ENCODE results near the gene NAGLU. TPM values are rescaled to one million over a fixed set of nuclear protein-coding genes. Genes with fewer than 3 reads are reported as not detected.

Gene NAGLU
- polyA plus RNA-seq (ENCODE audit: insufficient read length): 14.1 TPM
- long read RNA-seq, donor 1, transcript NAGLU-201 (6 exons, 2,544 nt): major isoform, 9 of 12 reads
- long read RNA-seq, donor 1, partial matches to known transcripts: 0 of 12 reads
- long read RNA-seq, donor 1, other reads (novel, unspliced or antisense): 0 of 12 reads
- long read RNA-seq, donor 2, transcript NAGLU-201 (6 exons, 2,544 nt): major isoform, 9 of 9 reads
- long read RNA-seq, donor 2, partial matches to known transcripts: 0 of 9 reads
- long read RNA-seq, donor 2, other reads (novel, unspliced or antisense): 0 of 9 reads
- long read RNA-seq, donor 3, partial matches to known transcripts: 0 of 4 reads
- long read RNA-seq, donor 3, other reads (novel, unspliced or antisense): 0 of 4 reads
- long read RNA-seq, donor 4, partial matches to known transcripts: 0 of 1 reads
- long read RNA-seq, donor 4, other reads (novel, unspliced or antisense): 0 of 1 reads
- long read RNA-seq, donor 5, transcript NAGLU-201 (6 exons, 2,544 nt): major isoform, 14 of 21 reads
- long read RNA-seq, donor 5, partial matches to known transcripts: 6 of 21 reads
- long read RNA-seq, donor 5, other reads (novel, unspliced or antisense): 0 of 21 reads
- long read RNA-seq, donor 6, transcript NAGLU-201 (6 exons, 2,544 nt): major isoform, 6 of 7 reads
- long read RNA-seq, donor 6, partial matches to known transcripts: 0 of 7 reads
- long read RNA-seq, donor 6, other reads (novel, unspliced or antisense): 0 of 7 reads
- long read RNA-seq, donor 7, transcript NAGLU-201 (6 exons, 2,544 nt): major isoform, 10 of 11 reads
- long read RNA-seq, donor 7, partial matches to known transcripts: 0 of 11 reads
- long read RNA-seq, donor 7, other reads (novel, unspliced or antisense): 0 of 11 reads
- long read RNA-seq, donor 8, transcript NAGLU-201 (6 exons, 2,544 nt): major isoform, 5 of 5 reads
- long read RNA-seq, donor 8, partial matches to known transcripts: 0 of 5 reads
- long read RNA-seq, donor 8, other reads (novel, unspliced or antisense): 0 of 5 reads

DNA sequence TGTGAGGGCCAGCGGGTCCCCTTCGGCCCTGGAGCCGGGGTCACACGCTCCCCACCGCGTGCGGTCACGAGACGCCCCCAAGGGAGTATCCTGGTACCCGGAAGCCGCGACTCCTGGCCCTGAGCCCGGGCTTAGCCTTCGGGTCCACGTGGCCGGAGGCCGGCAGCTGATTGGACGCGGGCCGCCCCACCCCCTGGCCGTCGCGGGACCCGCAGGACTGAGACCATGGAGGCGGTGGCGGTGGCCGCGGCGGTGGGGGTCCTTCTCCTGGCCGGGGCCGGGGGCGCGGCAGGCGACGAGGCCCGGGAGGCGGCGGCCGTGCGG, at the start of gene NAGLU:
Gene NAGLU, plus strand, starts transcription at position 194 of the 324 bp plus-strand sequence. Its CDS starts 32 bp downstream, at position 226.
- DNase-seq: peak; percentile 86

DNA sequence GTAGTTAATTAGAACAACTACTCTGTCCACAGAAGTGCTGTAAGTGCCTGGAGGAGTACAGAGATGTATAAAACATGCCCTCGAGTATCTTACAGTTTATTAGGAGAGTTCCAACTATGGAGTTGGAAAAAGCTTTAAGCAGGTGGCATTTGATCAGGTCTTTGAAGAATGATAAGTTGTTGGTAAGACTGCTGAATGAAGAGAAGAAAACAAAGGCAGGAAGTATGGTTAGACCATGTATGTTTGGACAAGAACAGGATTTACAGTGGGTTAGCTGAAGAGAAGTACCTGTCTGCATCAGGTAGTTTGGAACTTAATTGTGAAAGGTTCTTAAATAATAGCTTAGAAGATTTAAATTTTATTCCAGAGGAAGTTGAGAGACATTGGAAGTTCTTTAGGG, 48.0 kb upstream of the NAGLU start:
- DNase-seq: no peak

DNA sequence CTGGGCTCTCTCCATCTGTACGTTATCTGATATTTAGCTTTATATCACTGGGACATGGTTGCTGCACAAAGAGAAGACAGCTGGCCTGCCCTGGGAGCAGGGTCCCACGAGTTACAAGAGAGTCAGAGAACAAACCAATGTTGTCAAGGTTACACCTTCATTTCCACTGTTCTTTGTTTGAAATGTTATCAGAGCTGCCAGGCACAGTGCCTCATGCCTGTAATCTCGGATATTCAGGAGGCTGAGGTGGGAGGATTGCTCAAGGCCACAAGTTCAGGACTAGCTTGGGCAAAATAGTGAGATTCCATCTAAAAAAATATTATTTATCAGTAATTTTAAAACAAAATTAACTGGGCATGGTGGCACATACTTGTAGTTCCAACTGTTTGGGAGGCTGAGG, 42.7 kb upstream of the NAGLU start:
- DNase-seq: no peak

DNA sequence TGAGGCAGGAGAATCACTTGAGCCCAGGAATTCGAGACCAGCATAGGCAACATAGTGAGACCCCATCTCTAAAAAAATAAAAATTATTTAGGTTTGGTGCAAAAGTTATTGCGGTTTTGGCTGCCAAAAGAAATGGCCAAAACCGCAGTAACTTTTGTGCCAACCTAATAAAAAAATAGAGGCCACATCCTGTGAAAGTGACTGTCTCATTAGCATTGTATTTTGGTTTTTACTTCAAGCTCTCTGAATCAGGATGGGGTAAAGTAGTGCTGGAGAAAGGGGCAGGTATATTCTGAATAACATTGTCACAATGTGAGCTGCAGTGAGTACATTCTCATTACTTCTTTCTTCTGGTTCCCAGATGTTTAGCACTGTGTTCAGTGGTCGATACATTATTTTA, 41.4 kb upstream of the NAGLU start:
- no peak for DNase-seq

DNA sequence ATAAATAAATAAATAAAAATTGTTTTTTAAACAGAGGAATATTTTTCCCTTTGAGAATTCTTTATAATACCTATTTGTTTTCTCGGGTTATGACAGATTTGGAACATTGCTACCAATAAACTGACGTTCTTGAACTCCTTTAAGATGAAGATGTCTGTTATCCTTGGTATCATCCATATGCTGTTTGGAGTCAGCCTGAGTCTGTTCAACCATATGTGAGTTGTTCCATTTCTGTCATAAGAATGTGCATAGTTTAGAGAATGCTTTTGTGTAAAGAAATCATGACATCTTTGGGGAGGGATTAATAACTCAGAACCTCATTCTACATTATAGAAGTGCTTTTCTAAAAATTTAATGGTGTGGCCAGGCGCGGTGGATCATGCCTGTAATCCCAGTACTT, 37.2 kb upstream of the NAGLU start:
- DNase-seq: no peak

DNA sequence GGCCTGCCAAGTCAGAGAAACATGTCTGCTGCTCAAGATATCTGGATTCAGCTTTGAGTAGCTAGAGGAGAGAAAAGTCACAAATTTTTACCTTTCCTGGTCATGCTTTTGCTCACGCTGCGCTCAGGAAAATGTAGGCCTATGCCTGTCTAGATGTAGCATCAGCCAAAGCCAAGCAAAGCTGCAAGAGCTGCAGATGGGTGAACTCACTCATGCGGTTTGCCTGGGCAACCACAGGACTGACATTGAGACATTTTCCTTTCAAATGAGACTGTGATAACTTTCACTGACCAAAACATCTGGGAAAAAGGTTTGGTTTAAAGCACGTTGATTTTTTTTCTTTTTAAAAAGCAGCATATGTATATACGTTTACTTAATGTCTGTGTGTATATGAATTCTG, 34.0 kb upstream of the NAGLU start:
- DNase-seq: no peak

DNA sequence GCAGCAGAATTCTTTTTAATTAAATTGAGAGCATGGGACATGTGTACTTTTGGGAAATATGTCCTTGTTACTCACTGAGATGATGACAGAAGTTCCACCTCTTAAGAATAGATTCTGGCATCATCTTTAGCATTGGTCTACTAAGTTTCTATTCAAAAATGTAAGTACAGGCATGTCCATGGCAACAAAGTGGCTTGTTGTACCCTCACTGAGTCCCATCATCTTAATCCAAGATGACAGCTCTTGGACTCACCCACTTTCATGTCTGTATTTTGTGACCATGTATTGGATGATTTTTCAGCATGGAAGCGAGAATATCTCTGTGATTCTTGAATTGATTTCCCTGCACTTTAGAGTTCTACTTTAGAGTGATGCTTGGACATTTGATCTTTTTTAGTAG, 33.1 kb upstream of the NAGLU start:
- DNase-seq: no peak

DNA sequence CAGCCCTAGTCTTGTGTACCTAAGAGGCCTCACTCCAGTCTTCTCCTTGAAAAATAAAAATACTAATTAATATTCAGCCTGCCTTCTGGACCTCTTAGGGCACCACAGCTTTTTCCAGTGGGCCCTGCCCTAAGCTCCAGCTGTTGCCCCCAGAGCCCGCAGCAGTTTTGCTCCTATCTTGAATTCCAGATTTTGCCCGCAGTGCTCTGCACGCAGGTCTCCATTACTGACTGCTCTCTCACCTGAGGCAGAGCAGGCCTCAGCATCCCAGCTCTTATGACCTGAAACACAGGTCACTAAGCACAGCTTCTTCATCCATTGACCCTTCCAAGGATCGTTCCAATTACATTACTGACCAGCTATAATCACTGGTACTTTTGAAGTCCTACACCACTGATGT, 28.4 kb upstream of the NAGLU start:
- DNase-seq: no peak

DNA sequence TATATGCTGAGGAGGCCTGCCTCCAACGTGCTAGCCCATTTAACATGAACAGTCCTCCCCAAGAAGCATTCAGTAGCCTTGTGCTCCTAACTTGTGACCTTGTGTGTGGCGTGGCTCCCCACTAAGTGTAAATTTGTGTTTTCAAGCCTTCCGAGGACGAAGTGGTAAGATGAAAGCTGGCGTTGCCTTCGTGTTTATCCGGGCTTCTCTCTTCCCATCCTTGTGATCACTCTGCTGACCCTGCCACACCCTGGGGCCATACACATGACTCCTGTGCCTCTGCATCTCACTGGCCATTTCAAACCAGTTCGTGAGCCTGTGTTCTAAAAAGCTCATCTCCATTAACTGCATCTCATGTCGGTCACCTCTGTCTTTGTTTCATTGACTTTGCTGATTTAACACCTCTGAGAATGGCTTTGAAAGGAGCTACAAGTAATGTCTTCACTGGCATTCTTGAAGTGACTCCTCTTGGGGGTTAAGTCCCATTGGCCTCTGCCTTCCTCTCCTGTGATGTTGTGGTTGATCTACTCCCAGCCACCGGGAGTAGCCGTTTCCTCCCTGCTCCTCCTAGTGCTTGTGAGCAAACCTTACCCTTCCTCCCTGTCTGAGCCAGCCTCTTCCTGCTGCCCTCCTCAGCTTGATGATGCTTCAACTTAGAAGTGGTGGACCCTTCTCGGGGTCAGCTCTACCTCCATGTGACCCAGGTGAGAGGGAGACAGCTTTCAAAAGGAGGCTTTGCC, 27.4 kb upstream of the NAGLU start:
- DNase-seq: no peak

DNA sequence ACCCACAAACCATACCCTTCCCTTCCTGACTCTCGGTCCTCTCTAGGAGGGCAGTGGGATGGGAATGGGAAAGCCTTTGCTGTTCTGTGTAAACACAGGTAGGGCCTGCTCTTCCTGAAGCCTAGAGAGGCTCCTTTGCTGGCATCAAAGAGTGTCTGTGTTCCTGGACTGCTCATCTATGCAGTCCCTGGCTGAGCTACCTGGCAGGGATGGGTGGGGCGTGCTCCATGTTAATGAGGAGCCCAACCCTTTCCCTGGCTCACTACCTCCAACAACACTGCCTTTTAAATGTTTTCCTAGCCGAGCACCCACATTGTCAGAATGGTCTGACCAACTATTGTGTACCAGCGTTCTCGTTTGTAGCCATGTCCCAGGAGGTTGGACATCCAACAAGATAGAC, 26.6 kb upstream of the NAGLU start:
- no peak for DNase-seq

DNA sequence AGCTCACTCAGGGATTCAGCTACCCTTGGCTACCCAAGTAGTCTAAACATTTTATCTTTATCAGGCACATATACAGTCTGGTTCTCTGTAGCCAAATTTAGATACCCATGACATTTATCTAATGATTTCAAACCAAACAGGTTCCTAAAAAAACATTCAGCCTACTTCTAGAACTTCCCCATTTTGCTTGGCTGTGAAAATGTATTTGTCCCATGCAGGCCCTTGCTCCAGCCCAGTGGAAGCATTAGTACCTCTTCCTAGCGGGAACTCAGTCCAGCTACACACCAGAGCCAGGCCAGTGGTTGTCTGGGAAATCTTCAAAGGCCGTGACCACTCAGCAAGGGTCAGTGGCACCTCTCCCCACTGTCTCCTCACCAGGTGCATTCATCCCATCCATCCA, 26.2 kb upstream of the NAGLU start:
- DNase-seq: no peak

DNA sequence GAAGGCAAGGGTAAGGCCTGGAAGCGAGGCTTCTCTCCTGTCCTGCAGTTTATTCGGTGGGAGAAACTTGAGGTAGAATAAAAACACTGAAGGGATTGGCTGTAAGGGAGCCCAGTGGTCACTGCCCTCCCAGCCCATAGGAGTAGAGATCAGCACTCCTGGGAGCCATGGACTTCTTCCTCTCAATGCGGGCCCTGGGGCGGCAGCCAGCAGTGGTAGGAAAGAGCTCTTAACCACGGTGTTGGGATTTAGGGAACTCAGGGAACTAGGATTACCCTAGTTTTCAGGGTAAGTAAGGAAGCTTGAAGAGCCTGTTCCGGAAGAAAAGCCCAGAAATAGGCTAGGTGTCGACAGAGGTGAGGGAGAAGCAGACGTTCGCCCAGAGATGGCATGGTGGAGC, 23.8 kb upstream of the NAGLU start:
- no peak for DNase-seq

DNA sequence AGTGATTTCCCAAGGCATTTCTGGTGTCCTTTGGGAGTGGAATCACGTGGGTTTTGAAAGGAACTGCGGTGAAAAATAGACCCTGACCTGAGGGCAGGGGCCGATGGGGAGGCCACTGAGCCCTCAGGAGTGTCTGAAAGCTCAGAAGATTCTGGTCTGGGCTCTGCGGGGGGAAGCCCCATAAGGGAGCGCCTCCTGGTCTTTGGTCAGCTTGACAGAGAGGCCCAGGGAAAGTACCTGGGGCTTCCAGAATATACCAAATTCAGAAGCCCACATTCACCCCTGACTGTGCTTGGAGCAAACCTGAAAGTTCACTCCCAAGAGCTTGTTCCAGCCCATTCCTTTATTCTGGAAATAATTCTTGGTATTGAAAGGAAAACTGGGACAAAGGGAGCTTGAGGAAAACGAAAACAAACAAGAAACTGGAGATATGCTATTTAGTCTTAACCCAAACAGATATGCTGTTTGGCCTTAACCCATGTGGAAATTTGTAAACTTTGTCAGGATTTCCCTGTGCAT, 23.2 kb upstream of the NAGLU start:
- no peak for DNase-seq

DNA sequence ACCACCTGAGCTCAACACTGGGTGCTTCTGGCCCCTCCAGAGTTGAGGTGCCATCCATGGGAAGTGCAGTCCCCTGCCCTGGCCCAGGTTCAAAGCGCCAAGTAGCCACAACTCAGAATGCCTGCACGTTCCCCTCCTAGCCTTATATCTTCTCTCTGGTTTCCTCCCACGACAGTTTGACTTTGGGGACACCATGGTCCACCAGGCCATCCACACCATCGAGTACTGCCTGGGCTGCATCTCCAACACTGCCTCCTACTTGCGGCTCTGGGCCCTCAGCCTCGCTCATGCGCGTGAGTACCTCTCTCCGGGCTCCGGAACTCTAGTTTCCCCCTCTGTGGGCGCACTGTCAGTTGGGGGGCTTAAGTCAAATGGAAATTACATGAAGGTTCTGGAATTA, 22.4 kb upstream of the NAGLU start:
- no peak for DNase-seq

DNA sequence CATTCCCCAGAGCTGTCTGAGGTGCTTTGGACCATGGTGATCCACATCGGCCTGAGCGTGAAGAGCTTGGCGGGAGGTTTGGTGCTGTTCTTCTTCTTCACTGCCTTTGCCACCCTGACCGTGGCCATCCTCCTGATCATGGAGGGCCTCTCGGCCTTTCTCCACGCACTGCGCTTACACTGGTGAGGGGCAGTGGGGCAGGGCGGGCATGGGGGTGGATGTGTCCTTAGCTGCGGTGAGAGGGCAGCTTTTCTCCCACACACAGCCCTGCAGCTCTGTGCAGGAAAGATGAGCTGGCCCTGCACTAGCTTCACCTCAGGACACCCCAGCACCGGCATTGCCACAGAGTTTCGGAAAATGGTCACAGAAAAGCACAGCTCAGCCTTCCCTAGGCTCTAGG, 21.8 kb upstream of the NAGLU start:
- no peak for DNase-seq

DNA sequence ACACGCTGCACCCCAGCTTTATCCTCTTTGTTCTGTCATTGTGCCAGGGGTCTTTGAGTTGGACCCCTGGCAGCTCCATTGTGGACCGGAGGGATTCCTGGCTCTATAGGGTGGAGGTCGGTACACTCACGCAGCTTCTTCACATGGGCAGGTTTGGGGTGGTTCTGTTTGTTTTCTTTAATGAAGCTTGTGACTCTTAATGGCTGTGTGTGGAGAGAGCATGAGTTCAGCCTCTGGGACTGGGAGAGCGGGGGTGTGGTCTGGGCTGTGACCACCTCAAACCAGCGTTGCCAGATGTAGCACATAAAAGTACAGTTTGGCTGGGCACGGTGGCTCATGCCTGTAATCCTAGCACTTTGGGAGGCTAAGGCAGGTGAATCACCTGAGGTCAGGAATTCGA, 21.2 kb upstream of the NAGLU start:
- DNase-seq: no peak

DNA sequence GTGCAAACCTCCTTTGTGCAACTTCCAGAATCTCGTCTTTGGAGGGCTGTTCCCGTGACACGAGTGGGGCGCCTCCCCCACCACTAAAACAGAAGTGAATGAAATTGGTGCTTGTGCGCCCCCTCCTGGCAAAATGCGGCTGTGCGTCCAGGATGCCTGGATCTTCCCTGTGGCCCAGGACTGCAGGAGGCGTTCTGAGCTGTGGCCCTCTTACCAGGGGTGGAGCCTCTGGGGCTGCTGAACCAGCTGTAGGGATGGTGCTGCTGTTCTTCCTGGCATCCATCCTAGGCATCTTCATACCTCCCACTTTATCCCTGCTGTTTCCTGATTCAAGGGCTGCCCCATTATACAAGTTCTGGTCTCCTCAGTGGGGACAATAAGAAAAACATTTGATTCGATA, 18.5 kb upstream of the NAGLU start:
- no peak for DNase-seq

DNA sequence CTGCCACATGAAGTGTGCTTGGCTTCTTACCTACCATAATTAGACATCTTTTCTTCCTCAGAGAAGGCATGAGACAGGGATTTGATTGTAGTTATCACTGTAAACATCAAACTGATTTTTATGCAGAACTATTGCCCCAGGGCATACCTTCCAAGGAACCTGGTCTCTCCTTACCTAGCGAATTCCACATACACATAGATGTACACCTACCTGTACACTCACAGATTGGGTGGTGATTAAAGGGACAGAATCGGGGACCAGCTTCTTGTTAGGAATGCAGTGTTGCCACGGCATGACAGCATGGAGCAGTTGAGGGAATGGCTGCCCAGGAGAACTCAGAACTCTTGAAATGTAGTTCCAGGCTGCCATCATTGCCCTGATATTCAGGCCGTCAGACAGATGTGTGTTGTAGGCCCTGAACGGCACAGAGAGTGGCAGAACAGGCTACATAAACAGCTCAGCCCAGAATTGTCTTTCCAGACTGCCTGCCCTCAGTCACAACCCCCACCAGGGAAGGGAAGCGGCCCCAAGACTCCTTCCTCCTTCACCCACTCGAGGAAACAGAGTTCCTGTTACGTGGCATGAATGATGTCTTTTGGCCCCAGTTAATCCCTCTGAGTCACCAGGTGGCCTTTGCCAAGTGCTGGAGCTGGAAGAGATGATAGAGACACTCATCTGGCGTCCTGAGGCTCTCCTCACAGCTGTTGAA, 17.8 kb upstream of the NAGLU start:
- no peak for DNase-seq

DNA sequence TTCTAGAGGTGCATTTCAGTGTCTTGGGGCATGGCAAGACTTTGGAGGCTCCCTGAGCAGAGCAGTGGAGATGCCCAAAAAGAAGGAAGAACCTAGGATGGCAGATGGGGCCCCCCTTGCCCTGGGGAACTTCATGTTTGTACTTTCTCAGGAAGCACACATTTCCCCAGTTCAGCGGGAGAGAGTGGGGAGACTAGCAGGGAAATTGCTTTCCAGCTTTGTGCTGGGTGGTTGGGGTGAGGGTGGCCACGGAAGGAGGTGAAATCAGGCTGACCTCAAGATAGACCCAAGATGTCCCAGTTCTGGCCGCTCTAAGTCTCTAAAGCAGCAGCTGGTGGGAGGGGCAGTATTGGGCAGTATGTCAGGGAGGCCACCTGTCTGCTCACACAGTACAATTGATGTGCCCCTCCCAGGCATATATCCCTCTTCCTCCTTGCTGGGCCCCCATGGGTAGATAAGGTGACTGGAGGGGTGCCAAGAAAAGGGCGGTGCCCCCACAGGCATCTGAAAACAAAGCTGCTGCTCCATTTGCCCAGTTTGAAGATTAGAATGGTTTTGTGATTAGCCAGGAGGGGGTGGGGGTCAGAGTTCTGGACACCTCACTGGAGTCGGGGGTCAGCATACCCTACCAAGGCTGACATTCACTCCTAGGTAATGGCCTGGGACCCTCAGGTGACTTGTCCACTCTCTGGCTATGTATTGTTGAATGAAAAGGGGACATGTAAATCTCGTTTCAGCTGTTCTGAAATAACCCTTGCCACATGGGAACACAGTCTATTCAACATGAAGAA, 17.1 kb upstream of the NAGLU start:
- DNase-seq: no peak

DNA sequence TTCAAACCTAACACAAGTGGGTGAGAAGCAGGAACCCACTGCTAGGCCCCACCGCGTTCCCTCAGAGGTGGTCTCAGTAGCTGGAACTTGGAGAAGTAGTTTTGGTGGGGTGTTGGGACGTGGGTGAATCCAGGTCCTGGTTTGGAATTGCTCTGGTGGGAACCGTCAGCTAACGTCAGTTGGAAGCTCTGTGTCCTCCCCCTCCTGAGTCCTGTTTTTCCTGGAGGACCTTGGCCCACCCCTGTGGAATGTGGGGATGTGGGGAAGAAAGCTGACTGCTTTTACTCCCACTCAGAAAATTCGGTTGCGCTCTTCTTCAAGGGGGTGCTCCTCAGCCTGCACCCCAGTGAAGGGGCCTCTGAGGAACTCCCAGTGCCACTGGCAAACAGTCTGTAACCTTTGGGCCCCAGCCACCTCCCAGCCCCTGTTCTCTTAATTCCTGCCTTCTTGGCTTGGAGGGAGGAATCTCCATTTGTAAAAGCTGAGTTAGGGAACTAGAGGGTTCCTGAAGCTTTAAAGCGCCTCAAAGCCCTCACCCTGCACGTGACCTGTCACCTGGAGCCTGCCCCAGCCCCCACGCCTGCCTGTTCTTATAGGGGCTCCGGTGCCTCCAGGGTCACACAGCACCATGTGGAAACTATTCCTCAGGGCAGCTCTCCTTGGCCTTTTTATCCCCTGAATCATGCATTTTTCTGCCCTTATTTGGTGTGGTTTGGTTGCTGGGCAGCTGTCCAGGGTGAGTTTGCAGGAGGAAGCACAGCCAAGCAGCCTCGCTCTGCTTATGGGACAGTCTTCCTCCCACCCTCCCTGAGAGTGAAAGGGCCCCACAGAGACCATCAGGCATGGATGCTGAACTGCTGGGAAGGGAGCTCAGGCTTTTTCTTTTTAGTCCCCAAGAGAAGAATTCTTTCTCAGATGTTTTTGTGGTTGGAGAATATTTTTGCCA, 16.2 kb upstream of the NAGLU start:
- DNase-seq: peak; percentile 88
